HepG2 (cell line): ENCODE data around the gene TBC1D16. TPM values are rescaled to one million over a fixed set of nuclear protein-coding genes. Genes with fewer than 3 reads are reported as not detected.
A peak's percentile ranks its signal among the peaks of the same experiment; 100 is the strongest.

Experiments used
- ATF1 ChIP-seq: IDR thresholded peaks from 2 replicates; pipeline ENCODE4 v1.6.1; 2016; ENCODE audit warnings: mild to moderate bottlenecking, control low read depth
- DNMT1 ChIP-seq: sonication (generic); formaldehyde crosslinking; IDR thresholded peaks from 2 replicates; pipeline ENCODE4 v1.5.1; 2020; ENCODE audit warnings: mild to moderate bottlenecking, missing genetic modification reagents
- E2F5 ChIP-seq: sonication (generic); formaldehyde crosslinking; conservative IDR thresholded peaks from 2 replicates; pipeline ENCODE4 v1.4.0; 2020; ENCODE audit warnings: missing genetic modification reagents
- EED ChIP-seq: sonication (generic); formaldehyde crosslinking; IDR thresholded peaks from 2 replicates; pipeline ENCODE4 v1.5.0; 2020; ENCODE audit warnings: mild to moderate bottlenecking, missing genetic modification reagents
- GABPB1 ChIP-seq: IDR thresholded peaks from 2 replicates; pipeline ENCODE4 v1.6.1; 2016; ENCODE audit warnings: mild to moderate bottlenecking, missing genetic modification reagents, moderate library complexity, missing compliant biosample characterization
- GPN1 ChIP-seq: sonication (generic); formaldehyde crosslinking; IDR thresholded peaks from 2 replicates; pipeline ENCODE4 v1.5.1; 2020; ENCODE audit warnings: missing genetic modification reagents, borderline replicate concordance
- HNF4G ChIP-seq, 2 experiments: sonication (generic) in 1 of 2; formaldehyde crosslinking in 1 of 2; IDR thresholded peaks; 2 replicates each; pipeline versions ENCODE4 v1.4.0 to v1.6.1; 2011 to 2020; ENCODE audit warnings: borderline replicate concordance in 2 of 2, low read depth in 2 of 2, mild to moderate bottlenecking in 2 of 2, low read length in 1 of 2, missing genetic modification reagents in 1 of 2, moderate library complexity in 1 of 2
- MEIS2 ChIP-seq: sonication (generic); formaldehyde crosslinking; IDR thresholded peaks from 2 replicates; pipeline ENCODE4 v1.9.0; 2021; ENCODE audit warnings: mild to moderate bottlenecking, missing genetic modification reagents
- MTA1 ChIP-seq: sonication (generic); formaldehyde crosslinking; IDR thresholded peaks from 2 replicates; pipeline ENCODE4 v1.4.0; 2020; ENCODE audit warnings: missing genetic modification reagents, mild to moderate bottlenecking, borderline replicate concordance
- SNRNP70 ChIP-seq: fragments of 200-400 bp; formaldehyde crosslinking; IDR thresholded peaks from 2 replicates; pipeline ENCODE4 v1.6.1; 2017; ENCODE audit warnings: mild to moderate bottlenecking, low read depth, low read length, moderate library complexity
- SP140L ChIP-seq: sonication (generic); formaldehyde crosslinking; IDR thresholded peaks from 2 replicates; pipeline ENCODE4 v1.4.0; 2020; ENCODE audit warnings: missing genetic modification reagents, borderline replicate concordance
- ZBTB42 ChIP-seq: sonication (generic); formaldehyde crosslinking; IDR thresholded peaks from 2 replicates; pipeline ENCODE4 v1.5.0; 2020; ENCODE audit warnings: mild to moderate bottlenecking, missing genetic modification reagents
- ZKSCAN1 ChIP-seq: fragments of 150-350 bp; IDR thresholded peaks from 2 replicates; pipeline ENCODE4 v1.6.1; 2014; ENCODE audit warnings: low read length
- ZNF124 ChIP-seq: sonication (generic); formaldehyde crosslinking; IDR thresholded peaks from 2 replicates; pipeline ENCODE4 v1.4.0; 2020; ENCODE audit warnings: missing genetic modification reagents
- ZNF326 ChIP-seq: sonication (generic); formaldehyde crosslinking; IDR thresholded peaks from 2 replicates; pipeline ENCODE4 v1.4.0; 2020; ENCODE audit warnings: missing genetic modification reagents, borderline replicate concordance
- ZNF354B ChIP-seq: sonication (generic); formaldehyde crosslinking; IDR thresholded peaks from 2 replicates; pipeline ENCODE4 v1.8.0; 2022; ENCODE audit warnings: mild to moderate bottlenecking, missing genetic modification reagents
- ZNF362 ChIP-seq: sonication (generic); formaldehyde crosslinking; IDR thresholded peaks from 2 replicates; pipeline ENCODE4 v1.4.0; 2020; ENCODE audit warnings: missing genetic modification reagents, mild to moderate bottlenecking, borderline replicate concordance
- ZNF367 ChIP-seq: sonication (generic); formaldehyde crosslinking; IDR thresholded peaks from 2 replicates; pipeline ENCODE4 v1.4.0; 2020; ENCODE audit warnings: missing genetic modification reagents, borderline replicate concordance
- ZNF644 ChIP-seq: IDR thresholded peaks from 2 replicates; pipeline ENCODE4 v1.6.1; 2016; ENCODE audit warnings: low read depth
- ZNF770 ChIP-seq: sonication (generic); formaldehyde crosslinking; IDR thresholded peaks from 2 replicates; pipeline ENCODE4 v1.5.0; 2020; ENCODE audit warnings: mild to moderate bottlenecking, missing genetic modification reagents
- ZSCAN12 ChIP-seq: sonication (generic); formaldehyde crosslinking; IDR thresholded peaks from 2 replicates; pipeline ENCODE4 v1.9.0; 2021; ENCODE audit warnings: mild to moderate bottlenecking, missing genetic modification reagents
- ZSCAN22 ChIP-seq: sonication (generic); formaldehyde crosslinking; IDR thresholded peaks from 2 replicates; pipeline ENCODE4 v1.4.0; 2020; ENCODE audit warnings: mild to moderate bottlenecking, missing genetic modification reagents
- polyA plus RNA-seq, 8 experiments: library from polyadenylated mRNA; depleted of rRNA in 3 of 8; stranded (reverse) in 7 of 8; unstranded in 1 of 8; fragments of >200 nt; fragmentation: Illumina TruSeq in 4 of 8; extraction: Trizol in 4 of 8; gene quantifications; 2 replicates each; pipeline versions ENCODE4 v1.2.1 to v1.2.3, GENCODE V29; 2011 to 2016; ENCODE audit warnings: low read depth in 4 of 8, missing spikeins in 1 of 8, mixed read lengths in 1 of 8; ENCODE audit not compliant: insufficient read depth in 1 of 8
- total RNA-seq, 5 experiments: library from RNA; depleted of rRNA; stranded (reverse); fragments of >200 nt; fragmentation: Illumina TruSeq; extraction: Trizol; gene quantifications; 2 replicates each; pipeline ENCODE4 v1.2.3, GENCODE V29; 2016; ENCODE audit warnings: low read depth in 1 of 5
- TF ChIP-seq, protein P1 (sequence below): sonication (generic); formaldehyde crosslinking; IDR thresholded peaks from 2 replicates; pipeline ENCODE4 v1.8.0; 2022; ENCODE audit warnings: missing genetic modification reagents, mild to moderate bottlenecking, inconsistent platforms, borderline replicate concordance
- TF ChIP-seq, protein P2 (sequence below): sonication (generic); formaldehyde crosslinking; IDR thresholded peaks from 2 replicates; pipeline ENCODE4 v1.5.0; 2020; ENCODE audit warnings: missing genetic modification reagents

TBC1D16 gene
- total and polyA plus RNA-seq, 2 of the 13 experiments (the other 11 are each of a cell fraction or from before 2014, with no cell fraction given) = 14.9 to 24.9 TPM

GRCh38 chr17:79992649-79993389, 42.9 kb downstream of the TBC1D16 start (continued):
- TF ChIP-seq, protein P1, sequence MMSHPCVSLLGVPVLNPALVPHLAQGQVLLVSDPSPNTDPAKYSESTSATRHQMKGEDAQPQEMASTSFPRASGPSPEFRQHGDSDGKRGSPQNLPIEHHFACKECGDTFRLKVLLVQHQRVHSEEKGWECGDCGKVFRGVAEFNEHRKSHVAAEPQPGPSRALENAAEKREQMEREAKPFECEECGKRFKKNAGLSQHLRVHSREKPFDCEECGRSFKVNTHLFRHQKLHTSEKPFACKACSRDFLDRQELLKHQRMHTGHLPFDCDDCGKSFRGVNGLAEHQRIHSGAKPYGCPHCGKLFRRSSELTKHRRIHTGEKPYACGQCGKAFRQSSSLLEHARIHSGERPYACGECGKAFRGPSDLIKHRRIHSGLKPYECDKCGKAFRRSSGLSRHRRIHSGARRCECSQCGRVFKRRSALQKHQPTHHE (CRISPR knock-in tag) = no peak; the same call in none of the 2 replicates
- TF ChIP-seq ZSCAN12 (CRISPR knock-in tag) (no peak), ZBTB42 (CRISPR knock-in tag) (no peak), SP140L (CRISPR knock-in tag) (no peak), E2F5 (CRISPR knock-in tag) (no peak), EED (0 out of 2 replicates have a peak, but pooled peaks have one; percentile 13), GPN1 (CRISPR knock-in tag) (no peak), ZNF362 (CRISPR knock-in tag) (no peak), ZSCAN22 (CRISPR knock-in tag) (peak; percentile 11; the same call in 1 of the 2 replicates), MTA1 (no peak), SNRNP70 (no peak), MEIS2 (CRISPR knock-in tag) (0 out of 2 replicates have a peak, but pooled peaks have one; percentile 15), ATF1 (CRISPR knock-in tag) (no peak), HNF4G (IDR thresholded peaks at IDR 0.05; ENCODE audit: borderline replicate concordance, low read depth, low read length) (no peak), HNF4G (CRISPR knock-in tag; IDR thresholded peaks at IDR 0.05; ENCODE audit: borderline replicate concordance, low read depth) (no peak), DNMT1 (no peak), ZNF367 (CRISPR knock-in tag) (0 out of 2 replicates have a peak, but pooled peaks have one; percentile 1), ZNF770 (CRISPR knock-in tag) (no peak), ZNF326 (no peak), ZNF644 (CRISPR knock-in tag) (no peak), ZNF124 (CRISPR knock-in tag) (no peak), GABPB1 (CRISPR knock-in tag) (no peak; the same call in 1 of the 2 replicates), ZKSCAN1 (no peak), ZNF354B (CRISPR knock-in tag) (no peak)
- TF ChIP-seq, protein P2, sequence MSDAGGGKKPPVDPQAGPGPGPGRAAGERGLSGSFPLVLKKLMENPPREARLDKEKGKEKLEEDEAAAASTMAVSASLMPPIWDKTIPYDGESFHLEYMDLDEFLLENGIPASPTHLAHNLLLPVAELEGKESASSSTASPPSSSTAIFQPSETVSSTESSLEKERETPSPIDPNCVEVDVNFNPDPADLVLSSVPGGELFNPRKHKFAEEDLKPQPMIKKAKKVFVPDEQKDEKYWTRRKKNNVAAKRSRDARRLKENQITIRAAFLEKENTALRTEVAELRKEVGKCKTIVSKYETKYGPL = 0 out of 2 replicates have a peak, but pooled peaks have one; percentile 29
